Fibroblast of the aortic adventitia (primary cell): ENCODE data around the gene ACVRL1. TPM values are rescaled to one million over a fixed set of nuclear protein-coding genes. Genes with fewer than 3 reads are reported as not detected.
A peak's percentile ranks its signal among the peaks of the same experiment; 100 is the strongest.

Experiments used
- DNase-seq: peaks from one replicate; pipeline ENCODE4 v3.0.0-alpha.2; 2010; ENCODE audit warnings: low read depth
- H3K4me3 ChIP-seq: 2 replicates; pipeline ENCODE4 v1.5.1; 2011; ENCODE audit warnings: low read depth, mild to moderate bottlenecking, control low read depth, low read length, moderate library complexity
- total RNA-seq: library from RNA; depleted of rRNA; stranded (reverse); fragments of >200 nt; gene quantifications from 2 replicates; pipeline ENCODE4 v1.2.3, GENCODE V29; 2012; ENCODE audit warnings: low replicate concordance
- TF ChIP-seq, protein P1 (sequence below): IDR thresholded peaks from 2 replicates; pipeline ENCODE4 v1.5.1; 2011; ENCODE audit warnings: mild to moderate bottlenecking, low read length, control low read depth, inconsistent platforms; ENCODE audit not compliant: insufficient read depth

Gene ACVRL1
- total RNA-seq, 1 donor: 56.5 TPM

GRCh38 chr12:51905471-51906429, 1.6 kb upstream of the ACVRL1 start:
- TF ChIP-seq, protein P1, sequence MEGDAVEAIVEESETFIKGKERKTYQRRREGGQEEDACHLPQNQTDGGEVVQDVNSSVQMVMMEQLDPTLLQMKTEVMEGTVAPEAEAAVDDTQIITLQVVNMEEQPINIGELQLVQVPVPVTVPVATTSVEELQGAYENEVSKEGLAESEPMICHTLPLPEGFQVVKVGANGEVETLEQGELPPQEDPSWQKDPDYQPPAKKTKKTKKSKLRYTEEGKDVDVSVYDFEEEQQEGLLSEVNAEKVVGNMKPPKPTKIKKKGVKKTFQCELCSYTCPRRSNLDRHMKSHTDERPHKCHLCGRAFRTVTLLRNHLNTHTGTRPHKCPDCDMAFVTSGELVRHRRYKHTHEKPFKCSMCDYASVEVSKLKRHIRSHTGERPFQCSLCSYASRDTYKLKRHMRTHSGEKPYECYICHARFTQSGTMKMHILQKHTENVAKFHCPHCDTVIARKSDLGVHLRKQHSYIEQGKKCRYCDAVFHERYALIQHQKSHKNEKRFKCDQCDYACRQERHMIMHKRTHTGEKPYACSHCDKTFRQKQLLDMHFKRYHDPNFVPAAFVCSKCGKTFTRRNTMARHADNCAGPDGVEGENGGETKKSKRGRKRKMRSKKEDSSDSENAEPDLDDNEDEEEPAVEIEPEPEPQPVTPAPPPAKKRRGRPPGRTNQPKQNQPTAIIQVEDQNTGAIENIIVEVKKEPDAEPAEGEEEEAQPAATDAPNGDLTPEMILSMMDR: no peak
- DNase-seq: peak; percentile 84
- no peak overlapping the region for H3K4me3 ChIP-seq

DNA sequence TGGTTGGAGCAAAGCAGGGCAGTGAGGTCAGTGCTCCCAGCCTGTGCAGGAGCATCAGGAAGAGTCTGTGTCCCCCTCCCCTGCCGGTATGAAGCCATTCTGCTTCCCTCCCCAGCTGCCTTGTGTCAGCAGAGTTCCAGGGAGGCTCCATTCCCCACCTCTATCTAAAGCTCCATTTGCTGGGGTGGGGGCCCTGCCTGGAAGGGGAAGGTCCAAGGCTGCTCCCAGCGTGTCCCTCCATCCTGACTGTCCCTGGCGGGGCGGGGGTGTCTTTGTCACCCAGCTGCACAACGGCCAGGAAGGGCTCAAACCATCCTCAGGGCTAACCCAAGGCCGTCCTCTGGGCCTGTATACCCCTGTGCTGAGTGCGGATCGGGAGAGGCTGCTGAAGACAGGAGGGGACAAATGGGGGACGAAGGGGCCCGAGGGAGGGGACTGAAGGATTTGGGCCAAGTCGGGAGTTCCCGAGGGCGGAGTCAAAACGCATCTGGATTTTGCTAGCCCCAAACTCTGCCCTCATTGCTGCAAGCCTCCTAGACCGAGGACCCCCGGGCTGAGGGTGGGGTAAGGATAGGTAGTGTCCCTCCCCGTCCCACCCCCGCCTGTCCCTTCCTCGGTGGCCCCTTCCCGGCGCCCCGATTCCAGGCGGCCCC, 748 bp upstream of the ACVRL1 start:
- TF ChIP-seq, protein P1: no peak
- H3K4me3 ChIP-seq: peak overlapping the region; percentile 73
- DNase-seq: no peak

DNA sequence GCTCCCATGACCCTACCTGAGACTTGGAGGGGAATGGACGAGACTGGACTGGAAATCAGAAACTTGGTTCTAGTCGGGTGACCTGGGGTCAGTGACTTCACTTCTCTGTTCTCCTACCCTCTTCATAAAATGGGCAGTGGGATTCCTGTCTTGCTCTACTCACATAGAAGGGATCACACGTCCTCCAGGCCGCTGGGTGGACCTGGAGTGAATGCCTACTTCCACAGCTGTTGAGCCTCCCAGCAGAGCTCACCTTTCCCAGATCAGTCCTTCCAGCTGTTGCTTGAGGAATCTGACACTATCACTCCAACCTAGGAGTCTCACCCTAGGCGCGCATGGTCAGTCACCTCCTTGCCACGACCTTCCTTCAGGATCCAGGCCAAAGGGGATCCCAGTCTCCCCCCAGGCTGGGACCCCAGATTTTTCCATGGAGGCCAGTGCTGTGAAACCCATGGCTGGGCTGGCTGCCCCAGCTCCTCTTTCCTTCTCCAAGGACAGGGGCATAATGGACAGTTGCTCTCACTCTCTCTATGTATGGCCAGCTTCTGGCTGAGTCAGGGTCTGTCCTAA, 637 bp downstream of the ACVRL1 start:
- TF ChIP-seq, protein P1: no peak
- peak overlapping the region; percentile 73 for H3K4me3 ChIP-seq
- DNase-seq: no peak

- no peak for DNase-seq
- H3K4me3 ChIP-seq: peak overlapping the region; percentile 73
- TF ChIP-seq, protein P1: no peak
Measured at GRCh38 chr12:51908876-51909592, 1.7 kb downstream of the ACVRL1 start.

DNA sequence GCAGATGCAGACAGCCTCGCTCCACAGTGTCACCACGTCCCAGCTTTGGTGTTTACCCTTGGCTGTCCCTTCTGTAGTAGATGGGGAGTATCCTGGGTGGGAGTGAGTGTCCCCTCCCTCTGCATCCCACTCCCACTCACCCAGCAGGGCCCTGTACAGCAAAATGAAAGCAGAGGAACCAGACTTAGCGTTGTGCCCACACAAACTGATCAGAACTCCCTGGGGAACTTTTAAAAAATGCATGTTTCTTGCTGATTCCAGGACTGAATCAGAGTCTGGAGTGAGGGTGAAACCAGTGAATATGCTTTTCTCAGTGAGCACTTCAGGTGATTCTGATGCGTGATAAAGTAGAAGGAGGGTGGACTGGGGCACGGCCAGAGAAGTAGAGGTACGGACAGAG, 2.9 kb downstream of the ACVRL1 start:
- peak overlapping the region; percentile 37 for H3K4me3 ChIP-seq
- peak; percentile 60 for DNase-seq
- TF ChIP-seq, protein P1: no peak

GRCh38 chr12:51910691-51911090, 3.4 kb downstream of the ACVRL1 start:
- TF ChIP-seq, protein P1: no peak
- no peak overlapping the region for H3K4me3 ChIP-seq
- no peak for DNase-seq
